GM10266 (cell line): Measurements from ENCODE around the gene ACSS2.
"Not testable (repeated sequence)": the region's sequence is repeated elsewhere in the genome, so short reads cannot be mapped to it uniquely, and the experiment has no call there.

Experiments used
- DNase-seq: peaks from one replicate; pipeline ENCODE4 v3.0.0; 2012; ENCODE audit errors: extremely low spot score
- CTCF ChIP-seq: IDR thresholded peaks from 2 replicates; pipeline ENCODE4 v1.5.1; 2012; ENCODE audit warnings: mild to moderate bottlenecking, low read depth; ENCODE audit not compliant: control insufficient read depth, insufficient read depth; ENCODE audit errors: missing control alignments

ACSS2 gene

GRCh38 chr20:34874094-34874654 is 2.2 kb upstream of the ACSS2 start:
- TF ChIP-seq CTCF: peak; percentile 87

GRCh38 chr20:34875642-34876405 is 588 bp upstream of the ACSS2 start:
- DNase-seq: peak; percentile 94
- peak; percentile 28 for TF ChIP-seq CTCF

More at GRCh38 chr20:34874094-34874654, 2.2 kb upstream of the ACSS2 start:
- peak; percentile 78 for DNase-seq

GRCh38 chr20:34880215-34880850 is 3.9 kb downstream of the ACSS2 start:
- DNase-seq: no peak
- TF ChIP-seq CTCF: no peak

GRCh38 chr20:34880971-34881370 is 4.6 kb downstream of the ACSS2 start:
- DNase-seq: not testable (repeated sequence)

- TF ChIP-seq CTCF: no peak
These were observed 5.3 kb downstream of the ACSS2 start for GRCh38 chr20:34881689-34882088.

GRCh38 chr20:34883087-34883688 is 6.8 kb downstream of the ACSS2 start:
- no peak for TF ChIP-seq CTCF

More at GRCh38 chr20:34881689-34882088, 5.3 kb downstream of the ACSS2 start:
- no peak for DNase-seq

GRCh38 chr20:34883809-34884208 is 7.4 kb downstream of the ACSS2 start:
- no peak for TF ChIP-seq CTCF
- DNase-seq: no peak

More at GRCh38 chr20:34883087-34883688, 6.8 kb downstream of the ACSS2 start:
- DNase-seq: no peak
